VCaP (cell line): ENCODE measurements around the gene RNF26.

ENCODE experiments used
- H3K27ac ChIP-seq: fragments of 450-650 bp; 2 replicates; pipeline ENCODE4 v1.5.1; 2017
- TF ChIP-seq, protein P1 (sequence below): fragments of 450-650 bp; conservative IDR thresholded peaks from 2 replicates; pipeline ENCODE4 v1.5.1; 2017; ENCODE audit warnings: mild to moderate bottlenecking, moderate library complexity

Gene RNF26

DNA sequence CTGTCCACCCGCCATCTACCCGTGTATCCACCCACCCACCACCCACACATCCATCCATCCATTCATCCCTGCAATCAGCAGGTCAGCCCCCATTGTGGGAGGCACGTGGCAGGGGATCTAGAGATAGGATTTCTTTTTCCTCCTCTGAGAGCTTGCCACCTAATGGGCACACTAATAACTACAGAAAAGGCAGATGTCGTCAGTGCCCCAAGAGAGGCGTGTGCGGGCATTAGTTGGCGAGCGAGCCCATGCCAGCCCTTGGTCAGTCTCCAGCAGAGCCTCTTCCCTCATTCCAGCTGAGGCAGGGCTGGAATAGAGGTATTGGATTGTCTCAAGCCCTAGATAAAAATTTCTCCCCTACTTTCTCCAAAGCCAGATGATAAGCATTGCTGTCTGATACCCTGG is 37.5 kb downstream of the RNF26 start:
- H3K27ac ChIP-seq: no peak overlapping the region
- TF ChIP-seq, protein P1, sequence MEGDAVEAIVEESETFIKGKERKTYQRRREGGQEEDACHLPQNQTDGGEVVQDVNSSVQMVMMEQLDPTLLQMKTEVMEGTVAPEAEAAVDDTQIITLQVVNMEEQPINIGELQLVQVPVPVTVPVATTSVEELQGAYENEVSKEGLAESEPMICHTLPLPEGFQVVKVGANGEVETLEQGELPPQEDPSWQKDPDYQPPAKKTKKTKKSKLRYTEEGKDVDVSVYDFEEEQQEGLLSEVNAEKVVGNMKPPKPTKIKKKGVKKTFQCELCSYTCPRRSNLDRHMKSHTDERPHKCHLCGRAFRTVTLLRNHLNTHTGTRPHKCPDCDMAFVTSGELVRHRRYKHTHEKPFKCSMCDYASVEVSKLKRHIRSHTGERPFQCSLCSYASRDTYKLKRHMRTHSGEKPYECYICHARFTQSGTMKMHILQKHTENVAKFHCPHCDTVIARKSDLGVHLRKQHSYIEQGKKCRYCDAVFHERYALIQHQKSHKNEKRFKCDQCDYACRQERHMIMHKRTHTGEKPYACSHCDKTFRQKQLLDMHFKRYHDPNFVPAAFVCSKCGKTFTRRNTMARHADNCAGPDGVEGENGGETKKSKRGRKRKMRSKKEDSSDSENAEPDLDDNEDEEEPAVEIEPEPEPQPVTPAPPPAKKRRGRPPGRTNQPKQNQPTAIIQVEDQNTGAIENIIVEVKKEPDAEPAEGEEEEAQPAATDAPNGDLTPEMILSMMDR: peak; percentile 45

DNA sequence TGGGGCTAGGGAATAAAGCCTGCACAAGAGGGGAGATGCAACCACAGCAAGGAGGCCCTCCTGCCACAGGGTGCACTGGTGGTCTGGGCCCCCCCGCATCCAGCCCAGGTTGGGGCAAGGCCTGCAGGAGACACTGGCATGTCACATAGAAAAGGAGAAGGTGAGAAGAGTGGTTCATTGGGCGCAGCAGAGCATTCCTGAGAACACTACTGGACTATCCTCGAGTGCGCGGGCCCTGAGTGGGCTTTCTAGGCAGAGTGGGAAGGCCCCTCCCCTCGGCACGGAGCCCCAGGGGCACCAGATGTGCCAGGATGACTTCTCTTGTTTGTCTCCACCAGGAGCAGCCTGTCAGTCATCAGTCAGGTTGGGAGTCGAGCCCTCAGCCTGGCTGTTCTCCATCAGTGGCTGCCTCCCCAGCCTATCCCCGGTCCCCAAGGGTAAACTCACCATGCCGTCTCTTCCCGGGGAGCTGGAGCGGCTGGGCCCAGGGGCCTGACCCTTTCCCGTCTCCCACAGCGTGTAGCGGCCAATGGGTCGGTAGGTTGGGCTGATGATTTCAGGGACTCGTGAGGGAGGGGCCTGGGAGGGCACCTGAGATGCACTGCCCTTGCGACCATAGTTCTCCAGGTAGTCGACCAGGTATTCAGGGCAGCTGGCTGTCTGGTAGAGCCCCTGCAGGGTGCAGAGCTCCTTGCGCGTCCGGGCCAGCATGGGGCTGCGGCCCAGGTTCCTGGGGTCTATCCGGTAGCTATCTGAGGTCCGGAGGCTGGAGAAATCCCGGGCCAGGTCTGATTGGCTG is 38.1 kb downstream of the RNF26 start:
- TF ChIP-seq, protein P1: no peak
- no peak overlapping the region for H3K27ac ChIP-seq

GRCh38 chr11:119373059-119373920 is 39.0 kb downstream of the RNF26 start:
- no peak overlapping the region for H3K27ac ChIP-seq
- TF ChIP-seq, protein P1: no peak

DNA sequence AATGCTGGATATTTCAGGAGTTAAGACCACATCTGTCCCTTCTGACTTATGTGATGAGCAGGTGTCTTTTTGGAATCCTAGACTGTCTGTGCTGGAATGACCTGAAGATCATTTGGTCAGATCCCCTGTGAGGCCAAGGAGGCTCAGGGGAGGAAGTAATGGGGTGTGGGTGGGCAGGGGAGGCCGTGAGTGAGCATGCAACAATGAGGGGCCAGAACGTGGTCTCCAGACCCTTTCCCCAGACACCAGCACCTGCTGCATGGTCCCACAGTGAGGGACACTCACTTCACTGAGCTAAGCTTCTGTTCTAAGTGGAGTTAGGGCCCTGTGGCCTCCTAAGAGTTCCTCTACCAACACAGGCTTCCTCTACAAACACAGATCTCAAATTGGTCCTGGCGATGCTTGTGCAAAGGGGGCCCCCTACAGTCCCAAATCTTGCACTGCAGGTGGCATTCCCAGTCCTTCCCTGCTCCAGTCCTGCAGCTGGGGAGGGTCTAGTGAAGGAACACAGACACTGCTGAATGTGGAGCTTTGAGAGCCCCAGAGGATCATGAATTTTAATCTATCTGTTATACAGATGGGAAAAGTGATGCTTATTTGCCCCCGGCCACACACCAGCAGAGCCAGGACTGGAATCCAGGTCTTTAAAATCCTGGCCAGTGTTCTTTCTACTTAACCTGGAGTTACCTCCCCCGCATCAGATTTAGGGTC is 39.7 kb downstream of the RNF26 start:
- no peak overlapping the region; the same call in 1 of the 2 replicates for H3K27ac ChIP-seq
- TF ChIP-seq, protein P1: peak; percentile 94

DNA sequence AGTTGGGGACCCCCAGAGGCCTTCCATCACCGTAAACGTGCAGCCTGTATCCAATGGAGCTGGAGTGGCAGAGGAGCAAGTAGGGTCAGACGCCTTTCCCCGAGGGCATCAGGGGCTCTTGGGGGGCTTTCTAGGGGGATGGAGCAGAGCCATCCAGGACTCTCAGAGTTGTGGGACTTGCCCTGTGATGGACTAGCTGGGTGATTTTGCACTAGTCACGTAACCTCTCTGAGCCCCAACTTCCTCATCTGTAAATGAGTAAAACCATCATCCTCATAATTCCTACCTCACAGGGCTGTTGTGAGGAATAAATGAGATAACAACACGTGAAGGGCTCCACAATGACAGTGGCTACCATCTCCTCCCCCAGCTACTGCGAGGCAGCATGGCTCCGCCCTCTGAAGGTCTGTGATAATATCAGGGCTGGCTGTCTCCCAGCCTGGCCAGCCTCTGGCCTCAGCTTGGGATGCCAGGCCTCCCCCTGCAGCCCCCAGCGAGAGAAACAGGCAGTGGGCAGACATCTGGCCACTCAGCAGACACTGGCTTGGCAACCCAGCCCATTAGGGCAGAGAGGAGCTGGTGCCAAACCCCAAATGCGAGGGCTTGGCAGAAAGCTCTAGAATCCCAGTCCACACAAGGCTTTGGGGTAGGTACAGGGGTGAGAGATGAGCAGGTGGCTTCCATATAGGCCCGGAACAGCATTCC is 40.5 kb downstream of the RNF26 start:
- TF ChIP-seq, protein P1: no peak
- no peak overlapping the region; the same call in 1 of the 2 replicates for H3K27ac ChIP-seq

GRCh38 chr11:119375337-119376196 is 41.2 kb downstream of the RNF26 start:
- TF ChIP-seq, protein P1: no peak
- no peak overlapping the region; the same call in 1 of the 2 replicates for H3K27ac ChIP-seq
